Fibroblast of the aortic adventitia (primary cell): ENCODE measurements around the gene ATP5PB. TPM values are rescaled to one million over a fixed set of nuclear protein-coding genes. Genes with fewer than 3 reads are reported as not detected.

Experiments
- DNase-seq: peaks from one replicate; pipeline ENCODE4 v3.0.0-alpha.2; 2010; ENCODE audit warnings: low read depth
- H3K4me3 ChIP-seq: 2 replicates; pipeline ENCODE4 v1.5.1; 2011; ENCODE audit warnings: low read depth, mild to moderate bottlenecking, control low read depth, low read length, moderate library complexity
- CTCF ChIP-seq: IDR thresholded peaks from 2 replicates; pipeline ENCODE4 v1.5.1; 2011; ENCODE audit warnings: mild to moderate bottlenecking, low read length, control low read depth, inconsistent platforms; ENCODE audit not compliant: insufficient read depth
- total RNA-seq: library from RNA; depleted of rRNA; stranded (reverse); fragments of >200 nt; gene quantifications from 2 replicates; pipeline ENCODE4 v1.2.3, GENCODE V29; 2012; ENCODE audit warnings: low replicate concordance

ATP5PB gene
- total RNA-seq, 1 donor, result 301 TPM

- TF ChIP-seq CTCF, result no peak
- DNase-seq, result no peak
- no peak overlapping the region for H3K4me3 ChIP-seq
Measured at GRCh38 chr1:111465754-111466153, 16.5 kb downstream of the ATP5PB start.

- no peak for DNase-seq
- H3K4me3 ChIP-seq, result no peak overlapping the region
- TF ChIP-seq CTCF, result no peak
Measured at GRCh38 chr1:111466480-111466879, 17.2 kb downstream of the ATP5PB start.

- DNase-seq, result no peak
- no peak for TF ChIP-seq CTCF
- H3K4me3 ChIP-seq, result no peak overlapping the region
Measured at GRCh38 chr1:111467865-111468716, 18.8 kb downstream of the ATP5PB start.

GRCh38 chr1:111468717-111469100 is 19.4 kb downstream of the ATP5PB start:
- no peak for DNase-seq
- no peak for TF ChIP-seq CTCF

GRCh38 chr1:111469539-111469938 is 20.3 kb downstream of the ATP5PB start:
- no peak for TF ChIP-seq CTCF
- no peak for DNase-seq
- H3K4me3 ChIP-seq, result no peak overlapping the region

More at GRCh38 chr1:111468717-111469100, 19.4 kb downstream of the ATP5PB start:
- no peak overlapping the region for H3K4me3 ChIP-seq

- TF ChIP-seq CTCF, result no peak
- no peak overlapping the region for H3K4me3 ChIP-seq
- DNase-seq, result no peak
Measured at GRCh38 chr1:111470596-111470995, 21.3 kb downstream of the ATP5PB start.

GRCh38 chr1:111471012-111471411 is 21.7 kb downstream of the ATP5PB start:
- H3K4me3 ChIP-seq, result no peak overlapping the region
- DNase-seq, result no peak
- TF ChIP-seq CTCF, result no peak
